ENCODE results near the gene LRMDA. TPM values are rescaled to one million over a fixed set of nuclear protein-coding genes. Genes with fewer than 3 reads are reported as not detected.

Gene LRMDA
- total and polyA plus RNA-seq, 2 donors (not counting 3 experiments of a cell fraction or from before 2014, with no cell fraction given) = 9.7 to 18.0 TPM

DNA sequence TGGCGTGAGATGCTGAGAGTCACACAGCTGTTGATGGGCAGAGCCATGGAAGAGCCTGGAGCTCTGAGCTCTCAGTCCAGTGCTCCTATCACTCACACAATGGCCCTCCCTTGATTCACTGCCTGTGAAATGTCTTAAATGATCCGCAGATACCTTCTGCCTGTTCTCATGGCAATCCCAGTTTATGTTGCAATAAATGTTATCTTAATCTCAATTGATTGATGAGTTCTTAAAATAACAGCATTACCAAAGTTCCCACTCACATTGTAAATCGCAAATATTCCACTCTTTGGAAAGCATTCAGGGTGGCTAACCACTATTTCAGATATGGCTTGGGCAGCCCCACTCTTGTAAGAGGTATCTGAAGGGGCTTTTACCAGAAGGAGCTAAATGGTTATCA is 865.5 kb downstream of the LRMDA start:
- no peak overlapping the region for H2AFZ ChIP-seq (ENCODE audit: low read depth, low read length)
- no peak overlapping the region for H3K4me2 ChIP-seq (ENCODE audit: insufficient read depth, low read length)
- ChIA-PET POLR2A (interaction anchor here (1.0 kb wide), 1 partner anchor 17 kb away, joined by 3 read pairs; no protein-coding TSS in a partner anchor), CTCF (interaction anchor here (1.6 kb wide), 1 partner anchor 12 kb away, joined by 3 read pairs; no protein-coding TSS in a partner anchor)
- no peaks in the 10 kb centered on the region for H3K4me1 ChIP-seq (ENCODE audit: control insufficient read depth, extremely low read depth, insufficient read depth, low read length)
- H3K27me3 ChIP-seq (ENCODE audit: control insufficient read depth in 2 of 2, insufficient read depth in 2 of 2, low read length in 2 of 2) = no peaks in the 10 kb centered on the region
- no peaks in the 10 kb centered on the region for H3K9me3 ChIP-seq (replicated peaks; ENCODE audit: control insufficient read depth, insufficient read depth, low read length)
- H3K9me1 ChIP-seq (replicated peaks; ENCODE audit: control insufficient read depth, extremely low read depth, insufficient read depth, low read length) = no peaks in the 10 kb centered on the region
- H3K79me2 ChIP-seq (ENCODE audit: control insufficient read depth, insufficient read depth, low read length) = no peaks in the 10 kb centered on the region
- H3K4me3 ChIP-seq (replicated peaks in 1 of 3; ENCODE audit: insufficient read depth in 1 of 3, low read depth in 1 of 3, low read length in 3 of 3) = no peak overlapping the region
- TF ChIP-seq EZH2 (IDR thresholded peaks at IDR 0.05; ENCODE audit: borderline replicate concordance, low read depth, low read length, severe bottlenecking) (no peak), FOS (IDR thresholded peaks at IDR 0.05; ENCODE audit: borderline replicate concordance, insufficient read depth, low read length) (no peak), POLR2AphosphoS5 (IDR thresholded peaks at IDR 0.05; ENCODE audit: insufficient read depth, low read depth, low read length) (no peak), GATA2 (IDR thresholded peaks at IDR 0.05; ENCODE audit: insufficient read depth, insufficient read length, low read depth, low read length) (no peak), MYC (IDR thresholded peaks at IDR 0.05; ENCODE audit: low read depth, low read length) (no peak), JUN (IDR thresholded peaks at IDR 0.05; ENCODE audit: borderline replicate concordance, insufficient read depth, insufficient read length, low read depth) (no peak), POLR2A (IDR thresholded peaks at IDR 0.05; ENCODE audit: low read depth, low read length) (no peak)
- TF ChIP-seq, protein P1, sequence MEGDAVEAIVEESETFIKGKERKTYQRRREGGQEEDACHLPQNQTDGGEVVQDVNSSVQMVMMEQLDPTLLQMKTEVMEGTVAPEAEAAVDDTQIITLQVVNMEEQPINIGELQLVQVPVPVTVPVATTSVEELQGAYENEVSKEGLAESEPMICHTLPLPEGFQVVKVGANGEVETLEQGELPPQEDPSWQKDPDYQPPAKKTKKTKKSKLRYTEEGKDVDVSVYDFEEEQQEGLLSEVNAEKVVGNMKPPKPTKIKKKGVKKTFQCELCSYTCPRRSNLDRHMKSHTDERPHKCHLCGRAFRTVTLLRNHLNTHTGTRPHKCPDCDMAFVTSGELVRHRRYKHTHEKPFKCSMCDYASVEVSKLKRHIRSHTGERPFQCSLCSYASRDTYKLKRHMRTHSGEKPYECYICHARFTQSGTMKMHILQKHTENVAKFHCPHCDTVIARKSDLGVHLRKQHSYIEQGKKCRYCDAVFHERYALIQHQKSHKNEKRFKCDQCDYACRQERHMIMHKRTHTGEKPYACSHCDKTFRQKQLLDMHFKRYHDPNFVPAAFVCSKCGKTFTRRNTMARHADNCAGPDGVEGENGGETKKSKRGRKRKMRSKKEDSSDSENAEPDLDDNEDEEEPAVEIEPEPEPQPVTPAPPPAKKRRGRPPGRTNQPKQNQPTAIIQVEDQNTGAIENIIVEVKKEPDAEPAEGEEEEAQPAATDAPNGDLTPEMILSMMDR (IDR thresholded peaks at IDR 0.05; ENCODE audit: extremely low read depth in 1 of 2, insufficient read depth in 1 of 2, low read depth in 1 of 2, low read length in 2 of 2) = no peak
- TF ChIP-seq, protein P2, sequence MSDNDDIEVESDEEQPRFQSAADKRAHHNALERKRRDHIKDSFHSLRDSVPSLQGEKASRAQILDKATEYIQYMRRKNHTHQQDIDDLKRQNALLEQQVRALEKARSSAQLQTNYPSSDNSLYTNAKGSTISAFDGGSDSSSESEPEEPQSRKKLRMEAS (IDR thresholded peaks at IDR 0.05; ENCODE audit: insufficient read depth, insufficient read length) = no peak
- dilution Hi-C loops (cut with MboI; ENCODE audit: extremely low pct_ligation_motif_present, low sequenced_read_pairs) = no loop called here
- no peaks in the 10 kb centered on the region for H3K36me3 ChIP-seq (ENCODE audit: control insufficient read depth in 2 of 2, extremely low read depth in 1 of 2, insufficient read depth in 2 of 2, low read length in 2 of 2)
- BruUV-seq (replicated peaks) = no TSS peak
- H3K27ac ChIP-seq (ENCODE audit: insufficient read depth, low read depth, low read length) = no peak overlapping the region
- FAIRE-seq (no peak), DNase-seq (ENCODE audit: low read depth, low spot score) (no peak)
- intact Hi-C loops (cut with micrococcal nuclease) = no loop called here
- H4K20me1 ChIP-seq (replicated peaks; ENCODE audit: control insufficient read depth, extremely low read depth, insufficient read depth, low read length) = no peaks in the 10 kb centered on the region
- H3K9ac ChIP-seq (replicated peaks; ENCODE audit: extremely low read depth, insufficient read depth, low read length) = no peak overlapping the region
